ENCODE measurements around the gene RGS5. TPM values are rescaled to one million over a fixed set of nuclear protein-coding genes. Genes with fewer than 3 reads are reported as not detected.
"Not testable (repeated sequence)": the region's sequence is repeated elsewhere in the genome, so short reads cannot be mapped to it uniquely, and the experiment has no call there.

RGS5 gene
- total RNA-seq, 1 experiment from 2014 or later = 4.6 TPM

GRCh38 chr1:163230827-163231226 lies 28.1 kb upstream of the RGS5 start:
- ChIA-PET CTCF (no interaction called here), RAD21 (ENCODE audit: low non-redundant PET in 1 of 2, low total read pairs in 2 of 2, uncharacterized antibody in 2 of 2, unreplicated experiment in 2 of 2) (no interaction called here), POLR2A (no interaction called here)
- Histone ChIP-seq H4K20me1 (ENCODE audit: insufficient read depth) (no peaks in the 10 kb centered on the region), H3K4me2 (ENCODE audit: low read length) (no peak overlapping the region), H3K4me3 (replicated peaks in 1 of 2; ENCODE audit: low read depth in 1 of 2, low read length in 2 of 2) (no peak overlapping the region), H3K79me2 (ENCODE audit: insufficient read depth, low read length) (no peaks in the 10 kb centered on the region), H2AFZ (ENCODE audit: low read depth, low read length, poor library complexity, severe bottlenecking) (no peak overlapping the region), H3K9me2 (ENCODE audit: insufficient read depth) (no peaks in the 10 kb centered on the region), H3K9me3 (ENCODE audit: control insufficient read depth in 1 of 2, insufficient read depth in 1 of 2, low read depth in 1 of 2, low read length in 2 of 2) (no peaks in the 10 kb centered on the region), H3K36me3 (ENCODE audit: control insufficient read depth in 1 of 2, insufficient read depth in 2 of 2, low read length in 2 of 2) (no peaks in the 10 kb centered on the region), H3K4me1 (ENCODE audit: control insufficient read depth in 1 of 2, insufficient read depth in 2 of 2, low read length in 2 of 2) (peaks cover 0 to 2% of the 10 kb centered on the region in 2 experiments; a peak in 1 of 4 replicates), H3K27me3 (ENCODE audit: insufficient read depth, low read length) (no peaks in the 10 kb centered on the region), H3K27ac (ENCODE audit: low read depth, low read length) (no peak overlapping the region), H3K9ac (ENCODE audit: low read length) (no peak overlapping the region)
- DNase-seq (ENCODE audit: low read depth, low spot score) (no peak), ATAC-seq (no peak)
- intact Hi-C loops (cut with micrococcal nuclease) = no loop called here
- TF ChIP-seq YY1 (IDR thresholded peaks at IDR 0.05; ENCODE audit: extremely low read depth, insufficient replicate concordance, low read depth, low read length) (no peak), RAD21 (IDR thresholded peaks at IDR 0.05; ENCODE audit: low read depth) (no peak), ZFX (IDR thresholded peaks at IDR 0.05) (no peak), EGR1 (IDR thresholded peaks at IDR 0.05; ENCODE audit: low read depth) (no peak), CEBPB (IDR thresholded peaks at IDR 0.05; ENCODE audit: low read depth) (no peak), MAX (IDR thresholded peaks at IDR 0.05) (no peak), EZH2phosphoT487 (IDR thresholded peaks at IDR 0.05; ENCODE audit: borderline replicate concordance) (no peak)
- no TSS peak for BruUV-seq (replicated peaks)

- H2AFZ ChIP-seq (ENCODE audit: low read depth, low read length, poor library complexity, severe bottlenecking); CTCF ChIA-PET; H3K9me3 ChIP-seq (ENCODE audit: control insufficient read depth in 1 of 2, insufficient read depth in 1 of 2, low read depth in 1 of 2, low read length in 2 of 2); BruUV-seq (replicated peaks); H3K9ac ChIP-seq (ENCODE audit: low read length); H3K27me3 ChIP-seq (ENCODE audit: insufficient read depth, low read length); H3K79me2 ChIP-seq (ENCODE audit: insufficient read depth, low read length); H4K20me1 ChIP-seq (ENCODE audit: insufficient read depth); ATAC-seq; H3K27ac ChIP-seq (ENCODE audit: low read depth, low read length); H3K4me2 ChIP-seq (ENCODE audit: low read length); H3K9me2 ChIP-seq (ENCODE audit: insufficient read depth); intact Hi-C loops (cut with micrococcal nuclease); H3K4me1 ChIP-seq (ENCODE audit: control insufficient read depth in 1 of 2, insufficient read depth in 2 of 2, low read length in 2 of 2); RAD21 ChIA-PET (ENCODE audit: low non-redundant PET in 1 of 2, low total read pairs in 2 of 2, uncharacterized antibody in 2 of 2, unreplicated experiment in 2 of 2); DNase-seq (ENCODE audit: low read depth, low spot score); H3K4me3 ChIP-seq (replicated peaks in 1 of 2; ENCODE audit: low read depth in 1 of 2, low read length in 2 of 2); H3K36me3 ChIP-seq (ENCODE audit: control insufficient read depth in 1 of 2, insufficient read depth in 2 of 2, low read length in 2 of 2); POLR2A ChIA-PET: not testable (repeated sequence)
Measured at GRCh38 chr1:163228271-163228670, 25.6 kb upstream of the RGS5 start.

Data from HCT116 (cell line).